ENCODE measurements around the gene EMC7. TPM values are rescaled to one million over a fixed set of nuclear protein-coding genes. Genes with fewer than 3 reads are reported as not detected.

Gene EMC7
- total RNA-seq, 1 experiment from 2014 or later: 55.6 TPM

DNA sequence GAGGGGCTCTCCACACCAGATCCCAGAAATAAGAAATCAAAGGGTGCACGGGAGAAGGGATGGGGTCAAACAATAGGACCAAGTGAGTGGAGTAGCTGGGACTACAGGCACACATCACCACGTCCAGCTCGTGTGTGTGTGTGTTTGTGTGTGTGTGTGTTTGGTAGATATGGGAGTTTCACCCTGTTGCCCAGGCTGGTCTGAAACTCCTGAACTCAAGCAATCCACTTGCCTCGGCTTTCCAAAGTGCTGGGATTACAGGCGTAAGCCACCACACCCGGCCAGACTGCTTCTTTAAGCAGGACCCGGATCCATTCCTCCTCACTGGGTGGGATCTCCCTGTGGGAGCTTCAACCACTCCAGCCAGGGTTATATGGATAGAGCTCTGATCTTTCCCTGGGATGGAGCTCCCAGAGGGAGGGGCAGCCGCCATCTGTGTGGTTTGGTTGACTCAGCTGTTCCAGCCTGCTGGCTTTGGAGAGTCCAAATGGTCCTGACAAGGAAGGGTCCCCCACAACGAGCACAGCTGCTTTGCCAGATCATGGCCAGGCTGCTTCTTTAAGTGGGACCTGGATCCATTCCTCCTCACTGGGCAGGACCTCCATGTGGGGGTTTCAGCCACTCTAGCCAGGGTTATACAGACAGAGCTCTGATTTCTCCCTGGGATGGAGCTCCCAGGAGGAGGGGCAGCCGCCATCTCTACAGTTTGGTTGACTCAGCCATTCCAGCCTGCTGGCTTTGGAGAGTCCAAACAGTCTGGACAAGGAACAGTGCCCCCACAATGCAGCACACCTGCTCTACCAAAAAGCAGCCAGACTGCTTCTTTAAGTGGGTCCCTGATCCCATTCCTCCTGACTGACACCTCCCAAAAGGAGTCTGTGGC is 53.5 kb downstream of the EMC7 start:
- Mint-ChIP-seq H3K4me3 (no peak overlapping the region), H3K27ac (no peak overlapping the region), H3K36me3 (ENCODE audit: insufficient read depth in 1 of 3, low read depth in 3 of 3) (peaks cover 0 to 14% (median 9%) of the 10 kb centered on the region in 3 experiments; a peak in 5 of 7 replicates), H3K27me3 (ENCODE audit: low read depth) (peaks cover 7% of the 10 kb centered on the region; the same call in 1 of the 2 replicates), H3K4me1 (no peaks in the 10 kb centered on the region), H3K9me3 (peaks cover 23 to 27% of the 10 kb centered on the region in 2 experiments)
- Histone ChIP-seq H3K14ac (ENCODE audit: insufficient read depth, low read length) (no peak overlapping the region; the same call in 1 of the 2 replicates), H3K79me2 (ENCODE audit: insufficient read depth, low read length) (no peaks in the 10 kb centered on the region), H2BK120ac (ENCODE audit: low read depth, low read length, poor library complexity, severe bottlenecking) (no peak overlapping the region), H3K27me3 (ENCODE audit: insufficient read depth, low read length) (no peaks in the 10 kb centered on the region), H3K23ac (ENCODE audit: insufficient read length, low read depth, low read length) (no peak overlapping the region), H2BK15ac (ENCODE audit: low read depth, low read length) (no peak overlapping the region), H3K56ac (ENCODE audit: insufficient read length, low read depth, low read length) (no peak overlapping the region), H4K5ac (ENCODE audit: insufficient read length, low read depth, low read length) (no peak overlapping the region), H4K20me1 (ENCODE audit: control insufficient read depth, insufficient read depth, insufficient read length) (no peaks in the 10 kb centered on the region), H3K9me3 (ENCODE audit: control insufficient read depth, low read depth, low read length) (no peaks in the 10 kb centered on the region), H4K8ac (replicated peaks; ENCODE audit: insufficient read length, low read depth, low read length) (no peak overlapping the region), H2AFZ (ENCODE audit: low read length) (no peak overlapping the region), H3K27ac (ENCODE audit: insufficient read length, low read depth, low read length) (no peak overlapping the region), H2BK12ac (ENCODE audit: insufficient read length, low read depth, low read length) (no peak overlapping the region), H3K9ac (ENCODE audit: extremely low read depth, insufficient read length, low read length) (no peak overlapping the region), H3K18ac (ENCODE audit: insufficient read length, low read depth, low read length) (no peak overlapping the region), H3K79me1 (ENCODE audit: insufficient read depth, low read depth, low read length, poor library complexity, severe bottlenecking) (no peaks in the 10 kb centered on the region), H2AK5ac (ENCODE audit: insufficient read length, low read length) (no peak overlapping the region), H3K4me1 (ENCODE audit: insufficient read depth, low read length) (no peaks in the 10 kb centered on the region; the same call in 1 of the 2 replicates), H2BK5ac (ENCODE audit: insufficient read length, low read length) (no peak overlapping the region), H3T11ph (ENCODE audit: low read length) (no peak overlapping the region), H3K23me2 (ENCODE audit: insufficient read length, low read depth, low read length, poor library complexity, severe bottlenecking) (no peaks in the 10 kb centered on the region), H2BK20ac (ENCODE audit: low read depth, low read length, poor library complexity, severe bottlenecking) (no peak overlapping the region), H3K4ac (ENCODE audit: low read depth, low read length) (no peak overlapping the region), H3K4me2 (ENCODE audit: insufficient read depth, insufficient read length, low read length) (no peak overlapping the region), H4K91ac (ENCODE audit: insufficient read length, low read depth, low read length) (no peak overlapping the region)
- whole genome bisulfite sequencing (ENCODE audit: extremely low coverage, insufficient read length, low lambda C conversion rate): no CpG with 5 or more reads among the region's 10 CpGs
- DNase-seq: no peak
- TF ChIP-seq, protein P1, sequence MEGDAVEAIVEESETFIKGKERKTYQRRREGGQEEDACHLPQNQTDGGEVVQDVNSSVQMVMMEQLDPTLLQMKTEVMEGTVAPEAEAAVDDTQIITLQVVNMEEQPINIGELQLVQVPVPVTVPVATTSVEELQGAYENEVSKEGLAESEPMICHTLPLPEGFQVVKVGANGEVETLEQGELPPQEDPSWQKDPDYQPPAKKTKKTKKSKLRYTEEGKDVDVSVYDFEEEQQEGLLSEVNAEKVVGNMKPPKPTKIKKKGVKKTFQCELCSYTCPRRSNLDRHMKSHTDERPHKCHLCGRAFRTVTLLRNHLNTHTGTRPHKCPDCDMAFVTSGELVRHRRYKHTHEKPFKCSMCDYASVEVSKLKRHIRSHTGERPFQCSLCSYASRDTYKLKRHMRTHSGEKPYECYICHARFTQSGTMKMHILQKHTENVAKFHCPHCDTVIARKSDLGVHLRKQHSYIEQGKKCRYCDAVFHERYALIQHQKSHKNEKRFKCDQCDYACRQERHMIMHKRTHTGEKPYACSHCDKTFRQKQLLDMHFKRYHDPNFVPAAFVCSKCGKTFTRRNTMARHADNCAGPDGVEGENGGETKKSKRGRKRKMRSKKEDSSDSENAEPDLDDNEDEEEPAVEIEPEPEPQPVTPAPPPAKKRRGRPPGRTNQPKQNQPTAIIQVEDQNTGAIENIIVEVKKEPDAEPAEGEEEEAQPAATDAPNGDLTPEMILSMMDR (conservative IDR thresholded peaks at IDR 0.05): no peak

Measured in H9 (cell line).